ENCODE data around the gene CDCP2. TPM values are rescaled to one million over a fixed set of nuclear protein-coding genes. Genes with fewer than 3 reads are reported as not detected.

CDCP2 gene
- total RNA-seq, 1 experiment from 2014 or later = not detected

DNA sequence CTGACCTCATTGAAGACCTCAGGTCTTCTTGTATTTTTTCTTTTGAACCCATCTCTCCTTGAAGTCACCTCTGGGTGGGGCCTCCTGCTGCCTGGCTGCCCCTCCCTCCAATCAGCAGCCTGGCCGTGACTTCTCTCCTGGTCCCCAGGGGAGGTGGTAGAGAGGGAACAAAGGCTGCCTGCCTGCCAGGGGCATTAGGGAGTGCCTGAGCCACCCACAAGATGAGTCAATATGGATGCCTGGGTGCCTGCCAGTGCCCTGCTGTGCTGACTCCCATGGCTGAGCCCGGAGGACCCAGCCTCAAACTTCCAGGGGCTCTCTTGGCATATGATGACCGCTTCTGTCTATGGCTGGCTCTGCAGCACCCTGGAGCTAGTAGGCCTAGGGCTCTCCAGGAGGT, 5.3 kb upstream of the CDCP2 start:
- DNase-seq (ENCODE audit: low spot score) (no peak), ATAC-seq (no peak)
- Mint-ChIP-seq H3K27ac (no peak overlapping the region), H3K36me3 (no peaks in the 10 kb centered on the region), H3K9me3 (no peaks in the 10 kb centered on the region), H3K4me3 (no peak overlapping the region), H3K4me1 (peaks cover 11% of the 10 kb centered on the region), H3K27me3 (ENCODE audit: low read depth) (no peaks in the 10 kb centered on the region; the same call in 1 of the 2 replicates)
- ChIA-PET POLR2A (no interaction called here), CTCF (no interaction called here)
- no peak for TF ChIP-seq ZBTB21 (CRISPR knock-in tag; IDR thresholded peaks at IDR 0.05; ENCODE audit: borderline replicate concordance)
- TF ChIP-seq GRHL2 (CRISPR knock-in tag; IDR thresholded peaks at IDR 0.05; ENCODE audit: insufficient replicate concordance, severe bottlenecking) = no peak
- TF ChIP-seq, protein P1, sequence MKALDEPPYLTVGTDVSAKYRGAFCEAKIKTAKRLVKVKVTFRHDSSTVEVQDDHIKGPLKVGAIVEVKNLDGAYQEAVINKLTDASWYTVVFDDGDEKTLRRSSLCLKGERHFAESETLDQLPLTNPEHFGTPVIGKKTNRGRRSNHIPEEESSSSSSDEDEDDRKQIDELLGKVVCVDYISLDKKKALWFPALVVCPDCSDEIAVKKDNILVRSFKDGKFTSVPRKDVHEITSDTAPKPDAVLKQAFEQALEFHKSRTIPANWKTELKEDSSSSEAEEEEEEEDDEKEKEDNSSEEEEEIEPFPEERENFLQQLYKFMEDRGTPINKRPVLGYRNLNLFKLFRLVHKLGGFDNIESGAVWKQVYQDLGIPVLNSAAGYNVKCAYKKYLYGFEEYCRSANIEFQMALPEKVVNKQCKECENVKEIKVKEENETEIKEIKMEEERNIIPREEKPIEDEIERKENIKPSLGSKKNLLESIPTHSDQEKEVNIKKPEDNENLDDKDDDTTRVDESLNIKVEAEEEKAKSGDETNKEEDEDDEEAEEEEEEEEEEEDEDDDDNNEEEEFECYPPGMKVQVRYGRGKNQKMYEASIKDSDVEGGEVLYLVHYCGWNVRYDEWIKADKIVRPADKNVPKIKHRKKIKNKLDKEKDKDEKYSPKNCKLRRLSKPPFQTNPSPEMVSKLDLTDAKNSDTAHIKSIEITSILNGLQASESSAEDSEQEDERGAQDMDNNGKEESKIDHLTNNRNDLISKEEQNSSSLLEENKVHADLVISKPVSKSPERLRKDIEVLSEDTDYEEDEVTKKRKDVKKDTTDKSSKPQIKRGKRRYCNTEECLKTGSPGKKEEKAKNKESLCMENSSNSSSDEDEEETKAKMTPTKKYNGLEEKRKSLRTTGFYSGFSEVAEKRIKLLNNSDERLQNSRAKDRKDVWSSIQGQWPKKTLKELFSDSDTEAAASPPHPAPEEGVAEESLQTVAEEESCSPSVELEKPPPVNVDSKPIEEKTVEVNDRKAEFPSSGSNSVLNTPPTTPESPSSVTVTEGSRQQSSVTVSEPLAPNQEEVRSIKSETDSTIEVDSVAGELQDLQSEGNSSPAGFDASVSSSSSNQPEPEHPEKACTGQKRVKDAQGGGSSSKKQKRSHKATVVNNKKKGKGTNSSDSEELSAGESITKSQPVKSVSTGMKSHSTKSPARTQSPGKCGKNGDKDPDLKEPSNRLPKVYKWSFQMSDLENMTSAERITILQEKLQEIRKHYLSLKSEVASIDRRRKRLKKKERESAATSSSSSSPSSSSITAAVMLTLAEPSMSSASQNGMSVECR (CRISPR knock-in tag; IDR thresholded peaks at IDR 0.05; ENCODE audit: borderline replicate concordance) = no peak
- no peak for TF ChIP-seq ESRRA (CRISPR knock-in tag; IDR thresholded peaks at IDR 0.05; ENCODE audit: borderline replicate concordance)
- TF ChIP-seq FOXJ3 (CRISPR knock-in tag; IDR thresholded peaks at IDR 0.05; ENCODE audit: borderline replicate concordance) = no peak
- TF ChIP-seq, protein P2, sequence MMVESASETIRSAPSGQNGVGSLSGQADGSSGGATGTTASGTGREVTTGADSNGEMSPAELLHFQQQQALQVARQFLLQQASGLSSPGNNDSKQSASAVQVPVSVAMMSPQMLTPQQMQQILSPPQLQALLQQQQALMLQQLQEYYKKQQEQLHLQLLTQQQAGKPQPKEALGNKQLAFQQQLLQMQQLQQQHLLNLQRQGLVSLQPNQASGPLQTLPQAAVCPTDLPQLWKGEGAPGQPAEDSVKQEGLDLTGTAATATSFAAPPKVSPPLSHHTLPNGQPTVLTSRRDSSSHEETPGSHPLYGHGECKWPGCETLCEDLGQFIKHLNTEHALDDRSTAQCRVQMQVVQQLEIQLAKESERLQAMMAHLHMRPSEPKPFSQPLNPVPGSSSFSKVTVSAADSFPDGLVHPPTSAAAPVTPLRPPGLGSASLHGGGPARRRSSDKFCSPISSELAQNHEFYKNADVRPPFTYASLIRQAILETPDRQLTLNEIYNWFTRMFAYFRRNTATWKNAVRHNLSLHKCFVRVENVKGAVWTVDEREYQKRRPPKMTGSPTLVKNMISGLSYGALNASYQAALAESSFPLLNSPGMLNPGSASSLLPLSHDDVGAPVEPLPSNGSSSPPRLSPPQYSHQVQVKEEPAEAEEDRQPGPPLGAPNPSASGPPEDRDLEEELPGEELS (CRISPR knock-in tag; IDR thresholded peaks at IDR 0.05) = no peak
- TF ChIP-seq, protein P3, sequence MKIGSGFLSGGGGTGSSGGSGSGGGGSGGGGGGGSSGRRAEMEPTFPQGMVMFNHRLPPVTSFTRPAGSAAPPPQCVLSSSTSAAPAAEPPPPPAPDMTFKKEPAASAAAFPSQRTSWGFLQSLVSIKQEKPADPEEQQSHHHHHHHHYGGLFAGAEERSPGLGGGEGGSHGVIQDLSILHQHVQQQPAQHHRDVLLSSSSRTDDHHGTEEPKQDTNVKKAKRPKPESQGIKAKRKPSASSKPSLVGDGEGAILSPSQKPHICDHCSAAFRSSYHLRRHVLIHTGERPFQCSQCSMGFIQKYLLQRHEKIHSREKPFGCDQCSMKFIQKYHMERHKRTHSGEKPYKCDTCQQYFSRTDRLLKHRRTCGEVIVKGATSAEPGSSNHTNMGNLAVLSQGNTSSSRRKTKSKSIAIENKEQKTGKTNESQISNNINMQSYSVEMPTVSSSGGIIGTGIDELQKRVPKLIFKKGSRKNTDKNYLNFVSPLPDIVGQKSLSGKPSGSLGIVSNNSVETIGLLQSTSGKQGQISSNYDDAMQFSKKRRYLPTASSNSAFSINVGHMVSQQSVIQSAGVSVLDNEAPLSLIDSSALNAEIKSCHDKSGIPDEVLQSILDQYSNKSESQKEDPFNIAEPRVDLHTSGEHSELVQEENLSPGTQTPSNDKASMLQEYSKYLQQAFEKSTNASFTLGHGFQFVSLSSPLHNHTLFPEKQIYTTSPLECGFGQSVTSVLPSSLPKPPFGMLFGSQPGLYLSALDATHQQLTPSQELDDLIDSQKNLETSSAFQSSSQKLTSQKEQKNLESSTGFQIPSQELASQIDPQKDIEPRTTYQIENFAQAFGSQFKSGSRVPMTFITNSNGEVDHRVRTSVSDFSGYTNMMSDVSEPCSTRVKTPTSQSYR (CRISPR knock-in tag; IDR thresholded peaks at IDR 0.05) = no peak

DNA sequence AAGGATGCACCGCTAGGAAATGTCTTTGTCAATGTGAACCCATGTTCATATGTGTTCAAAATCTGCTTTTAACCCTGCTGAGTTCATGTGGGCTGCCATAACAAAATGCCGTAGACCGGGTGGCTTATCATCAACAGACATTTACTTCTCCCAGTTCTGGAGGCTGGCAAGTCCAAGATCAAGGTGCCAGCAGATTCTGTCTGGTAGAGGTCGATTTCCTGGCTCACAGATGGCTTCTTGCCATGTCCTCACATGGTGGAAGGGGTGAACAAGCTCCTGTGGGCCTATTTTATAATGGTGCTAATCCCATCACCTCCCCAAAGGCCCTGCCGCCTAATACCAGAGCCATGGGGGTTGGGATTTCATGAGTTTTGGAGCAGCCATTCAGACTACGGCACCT, 4.6 kb upstream of the CDCP2 start:
- Mint-ChIP-seq H3K27me3 (ENCODE audit: low read depth) (no peaks in the 10 kb centered on the region; the same call in 1 of the 2 replicates), H3K27ac (no peak overlapping the region), H3K9me3 (no peaks in the 10 kb centered on the region), H3K36me3 (no peaks in the 10 kb centered on the region), H3K4me3 (no peak overlapping the region), H3K4me1 (peaks cover 13% of the 10 kb centered on the region)
- CTCF ChIA-PET = interaction anchor here (1.2 kb wide), 1 partner anchor 36 kb away, joined by 3 read pairs; no protein-coding TSS in a partner anchor
- POLR2A ChIA-PET = no interaction called here
- ATAC-seq (no peak), DNase-seq (ENCODE audit: low spot score) (no peak)
- TF ChIP-seq, protein P4, sequence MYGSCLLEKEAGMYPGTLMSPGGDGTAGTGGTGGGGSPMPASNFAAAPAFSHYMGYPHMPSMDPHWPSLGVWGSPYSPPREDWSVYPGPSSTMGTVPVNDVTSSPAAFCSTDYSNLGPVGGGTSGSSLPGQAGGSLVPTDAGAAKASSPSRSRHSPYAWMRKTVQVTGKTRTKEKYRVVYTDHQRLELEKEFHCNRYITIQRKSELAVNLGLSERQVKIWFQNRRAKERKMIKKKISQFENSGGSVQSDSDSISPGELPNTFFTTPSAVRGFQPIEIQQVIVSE (CRISPR knock-in tag; IDR thresholded peaks at IDR 0.05; ENCODE audit: borderline replicate concordance) = no peak
- no peak for TF ChIP-seq ETV6 (CRISPR knock-in tag; IDR thresholded peaks at IDR 0.05)
- TF ChIP-seq ZNF219 (CRISPR knock-in tag; IDR thresholded peaks at IDR 0.05; ENCODE audit: borderline replicate concordance) = no peak
- TF ChIP-seq NR1H2 (CRISPR knock-in tag; IDR thresholded peaks at IDR 0.05) = no peak
- no peak for TF ChIP-seq TP53 (CRISPR knock-in tag; IDR thresholded peaks at IDR 0.05)
- TF ChIP-seq ZMAT4 (CRISPR knock-in tag; IDR thresholded peaks at IDR 0.05) = no peak
- no peak for TF ChIP-seq AFF4 (CRISPR knock-in tag; IDR thresholded peaks at IDR 0.05; ENCODE audit: borderline replicate concordance)
- TF ChIP-seq ATF1 (CRISPR knock-in tag; IDR thresholded peaks at IDR 0.05) = no peak
- TF ChIP-seq MYBL2 (CRISPR knock-in tag; IDR thresholded peaks at IDR 0.05) = no peak
- TF ChIP-seq NFE2L1 (CRISPR knock-in tag; IDR thresholded peaks at IDR 0.05) = no peak
- TF ChIP-seq ZNF121 (CRISPR knock-in tag; IDR thresholded peaks at IDR 0.05) = no peak
- TF ChIP-seq, protein P5, sequence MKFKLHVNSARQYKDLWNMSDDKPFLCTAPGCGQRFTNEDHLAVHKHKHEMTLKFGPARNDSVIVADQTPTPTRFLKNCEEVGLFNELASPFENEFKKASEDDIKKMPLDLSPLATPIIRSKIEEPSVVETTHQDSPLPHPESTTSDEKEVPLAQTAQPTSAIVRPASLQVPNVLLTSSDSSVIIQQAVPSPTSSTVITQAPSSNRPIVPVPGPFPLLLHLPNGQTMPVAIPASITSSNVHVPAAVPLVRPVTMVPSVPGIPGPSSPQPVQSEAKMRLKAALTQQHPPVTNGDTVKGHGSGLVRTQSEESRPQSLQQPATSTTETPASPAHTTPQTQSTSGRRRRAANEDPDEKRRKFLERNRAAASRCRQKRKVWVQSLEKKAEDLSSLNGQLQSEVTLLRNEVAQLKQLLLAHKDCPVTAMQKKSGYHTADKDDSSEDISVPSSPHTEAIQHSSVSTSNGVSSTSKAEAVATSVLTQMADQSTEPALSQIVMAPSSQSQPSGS (CRISPR knock-in tag; IDR thresholded peaks at IDR 0.05; ENCODE audit: borderline replicate concordance, low read depth) = no peak

Data from WTC11 (cell line).